TTC549 (cell line): ENCODE measurements around the gene CHMP4A.

ENCODE experiments used
- FAIRE-seq: peaks from 2 replicates; lab custom pipeline; 2012; peaks lifted over from hg19 to GRCh38; lab: Jason Lieb, UNC

The CHMP4A gene, protein sequence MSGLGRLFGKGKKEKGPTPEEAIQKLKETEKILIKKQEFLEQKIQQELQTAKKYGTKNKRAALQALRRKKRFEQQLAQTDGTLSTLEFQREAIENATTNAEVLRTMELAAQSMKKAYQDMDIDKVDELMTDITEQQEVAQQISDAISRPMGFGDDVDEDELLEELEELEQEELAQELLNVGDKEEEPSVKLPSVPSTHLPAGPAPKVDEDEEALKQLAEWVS

GRCh38 chr14:24212924-24213865 lies at the start of gene CHMP4A:
CHMP4A (minus strand) TSS chr14:24213488; CDS start chr14:24213439, 49 bp downstream.
- FAIRE-seq = peak; percentile 37

DNA sequence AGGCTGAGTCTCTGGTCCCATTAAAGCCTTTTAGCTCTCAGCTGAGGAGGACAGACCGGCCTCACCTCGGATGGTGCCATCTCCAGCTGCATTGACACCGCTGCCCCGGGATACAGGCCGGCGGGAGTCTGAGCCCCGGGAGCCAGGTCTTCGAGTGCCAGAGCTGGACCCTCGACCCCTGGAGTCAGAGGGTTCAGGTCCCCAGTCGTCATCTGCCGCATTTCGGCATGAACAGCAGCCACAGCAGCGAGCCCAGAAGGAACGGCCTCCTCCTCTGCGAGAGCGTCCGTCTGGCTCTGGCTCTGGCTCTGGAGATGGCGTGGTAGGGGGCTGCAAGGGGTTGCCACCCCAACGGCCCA lies 48.7 kb upstream of the CHMP4A start:
- FAIRE-seq = no peak

GRCh38 chr14:24261256-24261968 lies 48.1 kb upstream of the CHMP4A start:
- no peak for FAIRE-seq

- no peak for FAIRE-seq
These were observed 47.5 kb upstream of the CHMP4A start for GRCh38 chr14:24260780-24261157.

DNA sequence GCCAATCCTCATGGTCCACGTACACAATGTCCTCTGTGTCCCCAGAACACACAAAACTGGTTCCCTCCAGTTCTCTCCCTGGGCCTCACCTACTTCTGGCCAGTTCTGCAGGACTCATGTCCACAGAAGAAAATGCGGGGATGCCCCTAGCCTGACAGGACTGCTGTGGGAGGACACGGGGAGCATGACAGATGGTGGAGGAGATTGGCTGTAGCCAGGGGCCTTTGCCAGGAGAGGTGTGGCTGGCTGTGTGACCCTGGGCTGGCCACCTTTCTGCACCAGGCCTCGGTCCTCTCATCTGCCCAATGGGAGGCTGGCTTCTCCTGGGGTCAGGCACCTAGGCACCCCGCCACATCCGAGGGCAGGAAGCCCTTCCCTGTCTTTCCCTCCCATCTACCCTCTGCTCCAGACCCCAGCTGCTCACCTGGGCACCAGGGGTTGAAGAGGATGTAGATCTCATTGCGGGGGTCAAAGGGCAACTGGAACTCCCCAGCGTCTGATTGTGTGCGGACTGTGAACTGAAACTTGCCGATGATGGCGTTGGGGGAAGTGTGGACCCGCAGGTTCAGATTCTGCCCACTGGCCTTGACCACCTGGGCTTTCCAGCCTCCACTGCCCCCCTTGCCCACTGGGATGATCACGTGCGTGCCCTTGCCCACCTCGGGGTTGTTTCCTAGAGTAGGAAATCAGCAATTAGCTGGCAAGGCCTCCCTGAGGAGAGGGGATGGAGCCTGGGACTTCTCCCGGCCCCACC lies 46.9 kb upstream of the CHMP4A start:
- FAIRE-seq = no peak

DNA sequence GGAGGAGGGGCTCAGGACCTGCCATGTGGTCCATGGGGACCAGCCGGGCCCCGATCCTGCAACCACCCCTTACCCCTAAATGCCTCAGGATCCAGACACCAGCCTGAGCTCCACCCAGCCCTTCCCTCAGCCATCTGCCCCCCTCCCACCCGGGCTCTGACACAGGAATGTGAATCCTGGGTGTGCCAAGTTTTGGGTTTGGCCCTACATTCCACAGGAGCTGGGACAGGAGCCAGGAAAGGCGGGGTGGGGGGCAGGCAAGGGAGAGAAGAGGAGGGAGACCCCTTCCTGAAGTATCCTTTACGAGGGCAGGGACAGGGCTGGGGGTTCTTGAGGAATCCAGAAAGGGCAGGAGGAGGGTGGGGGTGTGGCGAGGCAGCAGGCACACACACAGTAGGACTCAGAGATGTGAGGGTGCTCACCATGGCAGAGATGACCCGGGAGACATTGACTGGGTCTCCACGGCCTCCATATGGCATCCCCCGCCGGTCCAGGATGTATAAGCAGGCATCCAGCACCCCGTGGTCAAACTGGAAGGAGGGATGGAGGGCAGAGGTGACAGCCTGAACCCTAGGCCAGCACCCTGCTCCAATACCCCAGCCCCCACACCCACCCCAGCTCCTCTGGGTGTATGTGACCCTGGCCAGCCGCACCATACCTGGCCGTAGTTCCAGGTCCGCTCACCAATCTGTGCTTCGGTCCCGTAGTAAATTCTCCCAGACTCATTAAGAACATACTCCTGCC lies 46.2 kb upstream of the CHMP4A start:
- FAIRE-seq = no peak

GRCh38 chr14:24258548-24259265 lies 45.4 kb upstream of the CHMP4A start:
- no peak for FAIRE-seq

DNA sequence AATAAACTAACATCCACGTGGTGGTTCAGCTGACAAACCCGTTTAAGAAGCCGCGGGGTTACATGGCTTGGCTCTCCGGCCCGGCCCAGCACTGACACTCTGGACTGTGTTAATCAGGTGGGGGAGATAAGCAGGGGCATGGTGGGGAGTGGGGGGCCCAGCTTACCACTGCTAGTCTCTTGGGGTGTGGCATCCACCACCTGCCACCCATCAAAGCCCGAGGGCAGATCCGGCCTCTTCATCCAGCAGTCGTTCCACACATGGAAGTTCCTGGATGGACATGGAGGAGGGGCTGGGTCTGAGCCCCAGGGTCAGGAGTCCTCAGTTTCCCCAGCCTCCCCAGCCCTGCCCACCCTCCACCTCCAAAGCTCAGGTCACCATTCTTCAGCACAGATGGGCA lies 44.8 kb upstream of the CHMP4A start:
- no peak for FAIRE-seq

DNA sequence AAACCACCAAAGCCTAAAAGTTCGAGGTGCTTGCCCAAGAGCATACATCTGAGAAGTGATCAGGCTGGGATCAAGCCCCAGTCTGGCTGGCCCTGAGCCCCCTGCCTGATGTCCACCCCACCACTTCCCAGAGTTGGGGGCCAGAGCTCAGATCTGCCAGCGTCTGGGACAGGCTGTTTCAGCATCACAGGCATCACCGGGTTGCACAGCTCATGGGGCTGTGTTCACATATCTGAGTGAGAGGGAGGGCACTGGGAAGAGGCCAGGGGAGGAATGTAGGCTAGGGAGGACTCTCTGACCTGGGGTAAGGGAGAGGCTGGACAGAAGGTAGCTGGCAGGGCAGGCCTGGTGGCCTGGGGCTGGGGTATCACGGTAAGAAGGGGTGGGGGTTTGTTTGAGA lies 43.7 kb upstream of the CHMP4A start:
- no peak for FAIRE-seq

GRCh38 chr14:24255931-24256711 lies 42.8 kb upstream of the CHMP4A start:
- FAIRE-seq = no peak

DNA sequence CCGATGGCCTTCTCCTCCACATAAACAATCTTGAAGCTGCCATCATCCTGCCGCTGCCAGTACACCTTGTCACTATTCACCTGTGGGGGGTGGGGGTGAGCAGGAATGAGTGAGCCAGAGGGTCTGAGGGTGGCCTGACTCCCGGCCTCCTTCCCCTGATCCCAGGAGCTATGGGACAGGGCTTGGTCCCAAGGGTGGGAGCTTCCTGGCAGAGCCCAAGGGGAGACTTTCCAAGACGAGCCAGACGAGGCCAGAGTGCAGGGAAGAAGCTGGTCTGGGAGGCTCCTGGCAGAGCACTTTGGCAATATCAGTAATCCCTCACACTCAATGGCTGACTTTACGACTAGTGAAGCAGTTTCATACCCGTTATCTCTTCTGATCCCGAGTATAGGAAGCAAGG lies 42.1 kb upstream of the CHMP4A start:
- no peak for FAIRE-seq

DNA sequence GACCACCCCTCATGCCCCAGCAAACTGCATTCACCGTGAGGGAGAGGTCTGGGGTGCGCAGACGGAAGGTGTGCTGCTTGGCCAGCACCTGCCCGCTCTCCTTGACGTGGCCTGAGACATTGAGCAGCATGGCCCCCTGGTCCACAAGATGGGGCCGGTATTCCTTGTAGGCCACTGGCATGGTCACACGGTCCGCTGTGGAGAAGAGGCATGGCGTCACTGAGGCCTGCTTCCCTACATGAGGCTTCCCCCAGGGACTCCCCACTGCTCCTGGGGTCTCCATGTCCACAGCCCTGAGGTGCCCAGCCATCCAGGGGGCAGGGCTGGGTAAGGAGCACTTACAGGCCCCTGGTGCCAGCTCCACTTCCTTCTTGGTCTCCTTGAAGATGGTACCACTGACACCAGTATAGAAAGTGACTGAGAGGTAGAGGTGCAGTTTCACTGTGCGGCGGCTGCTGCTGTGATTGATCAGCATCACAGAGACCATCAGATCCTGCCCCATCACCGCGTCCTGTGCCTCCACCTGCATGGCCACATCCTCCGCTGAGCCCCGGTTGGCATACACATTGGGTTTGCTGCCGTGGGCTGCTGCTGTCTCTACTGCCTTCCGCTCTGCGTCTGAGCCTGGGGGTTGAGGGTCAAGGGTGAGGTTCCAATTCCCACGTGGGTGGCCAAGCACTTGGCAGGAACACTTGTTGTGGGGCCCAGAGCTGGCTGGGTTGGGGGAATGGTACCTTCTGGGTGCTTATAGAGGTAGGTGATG lies 41.5 kb upstream of the CHMP4A start:
- no peak for FAIRE-seq

- FAIRE-seq = no peak
These were observed 40.6 kb upstream of the CHMP4A start for GRCh38 chr14:24253936-24254335.

GRCh38 chr14:24252289-24253124 lies 39.2 kb upstream of the CHMP4A start:
- no peak for FAIRE-seq

DNA sequence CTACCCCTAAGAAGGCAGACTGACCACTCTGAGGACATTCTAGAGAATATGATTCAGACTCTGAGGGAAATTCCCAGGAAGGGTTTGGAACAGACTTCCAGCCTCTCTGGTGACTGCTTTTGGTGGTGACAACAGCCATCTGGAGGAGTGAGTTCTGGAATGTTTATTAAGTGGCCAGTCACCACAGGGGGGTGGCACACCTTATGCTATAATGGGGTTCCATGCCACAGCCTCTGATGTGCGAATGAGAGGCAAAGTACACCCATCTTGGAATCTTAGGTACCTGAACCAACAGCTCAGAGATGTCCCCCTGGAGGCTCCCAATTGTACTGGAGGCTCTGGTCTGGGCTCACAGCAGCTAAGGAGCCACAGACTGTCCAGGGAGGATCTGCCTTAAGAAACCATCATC lies 38.6 kb upstream of the CHMP4A start:
- no peak for FAIRE-seq

DNA sequence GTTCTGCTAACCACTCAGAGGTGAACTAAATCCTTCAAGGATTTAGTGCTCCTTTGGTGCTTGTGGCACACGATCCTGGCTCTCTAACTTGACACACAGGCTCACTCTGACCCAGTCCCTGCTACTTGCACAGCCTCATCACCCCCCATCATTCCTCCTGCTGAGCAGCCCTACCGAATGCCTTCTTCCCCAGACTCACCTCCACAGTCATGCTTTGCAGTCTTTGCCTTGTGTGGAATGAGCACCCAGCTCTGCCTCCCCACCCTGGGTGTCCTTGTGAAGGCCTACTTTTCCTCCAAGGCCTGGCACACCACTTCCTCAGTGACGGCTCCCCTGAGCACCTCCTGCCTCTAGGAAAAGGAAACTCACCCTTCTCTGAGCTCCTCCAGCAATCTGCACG lies 37.1 kb upstream of the CHMP4A start:
- FAIRE-seq = no peak

DNA sequence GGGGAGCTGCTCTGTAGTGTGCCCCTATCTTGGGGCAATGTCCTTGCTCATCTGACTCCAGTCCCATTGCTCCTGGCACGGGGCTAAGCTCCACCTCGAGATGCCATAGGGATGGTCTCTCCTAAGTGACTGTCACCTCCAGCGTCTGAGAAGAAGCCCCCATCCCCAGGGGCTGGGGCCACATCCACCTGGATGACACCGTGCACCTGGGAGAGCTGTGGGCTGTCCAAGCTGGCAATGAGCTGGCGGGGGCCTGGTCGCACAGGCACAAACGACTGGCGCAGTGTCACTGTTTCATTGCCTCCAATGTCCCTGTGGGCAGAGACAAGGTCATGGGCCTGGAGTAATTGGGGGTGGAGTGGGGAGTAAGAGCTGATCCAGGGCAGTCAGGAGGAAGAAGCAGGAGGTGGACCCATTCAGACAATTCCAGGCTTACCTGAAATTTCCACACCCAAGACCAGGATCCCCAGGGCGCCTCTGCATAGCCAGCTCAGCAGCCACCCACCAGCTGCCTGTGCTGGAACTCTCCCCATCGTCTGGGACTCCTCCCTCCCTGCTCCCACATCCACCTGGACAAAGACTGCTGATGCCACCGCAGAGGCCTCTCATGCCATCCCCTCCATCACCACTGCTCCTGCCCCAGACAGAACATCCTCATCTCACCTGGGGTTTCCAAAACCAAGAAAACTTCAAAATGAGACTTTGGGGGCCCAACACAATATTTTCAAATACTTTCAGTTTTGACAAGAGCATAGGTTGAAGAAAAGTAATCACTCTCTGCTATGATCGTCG lies 36.1 kb upstream of the CHMP4A start:
- FAIRE-seq = no peak

GRCh38 chr14:24247422-24247821 lies 34.1 kb upstream of the CHMP4A start:
- no peak for FAIRE-seq
